ENCODE results near the gene OPHN1.

The OPHN1 gene

DNA sequence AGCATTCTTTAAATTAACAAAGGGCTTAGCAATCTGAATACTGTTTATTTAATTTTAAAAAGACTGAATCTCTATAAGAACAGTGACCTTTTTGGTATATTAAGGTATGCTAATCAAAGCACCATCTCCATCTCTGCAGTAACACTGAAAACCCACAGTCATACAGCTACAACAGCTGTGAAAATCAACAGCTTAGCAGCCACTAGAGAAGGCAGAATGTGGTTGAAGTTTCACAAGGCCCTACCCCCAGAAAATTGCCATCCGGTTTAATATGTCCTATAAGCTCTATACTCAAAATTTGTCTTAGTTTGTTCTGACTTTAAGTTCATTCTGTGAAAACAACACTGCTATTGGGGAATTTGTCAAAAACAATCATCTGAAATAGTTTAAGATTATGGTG, 128.7 kb downstream of the OPHN1 start:
- H3K4me3 ChIP-seq (ENCODE audit: low read depth, low read length) = no peak overlapping the region
- no peak for DNase-seq (ENCODE audit: low read depth)
- TF ChIP-seq, protein P1, sequence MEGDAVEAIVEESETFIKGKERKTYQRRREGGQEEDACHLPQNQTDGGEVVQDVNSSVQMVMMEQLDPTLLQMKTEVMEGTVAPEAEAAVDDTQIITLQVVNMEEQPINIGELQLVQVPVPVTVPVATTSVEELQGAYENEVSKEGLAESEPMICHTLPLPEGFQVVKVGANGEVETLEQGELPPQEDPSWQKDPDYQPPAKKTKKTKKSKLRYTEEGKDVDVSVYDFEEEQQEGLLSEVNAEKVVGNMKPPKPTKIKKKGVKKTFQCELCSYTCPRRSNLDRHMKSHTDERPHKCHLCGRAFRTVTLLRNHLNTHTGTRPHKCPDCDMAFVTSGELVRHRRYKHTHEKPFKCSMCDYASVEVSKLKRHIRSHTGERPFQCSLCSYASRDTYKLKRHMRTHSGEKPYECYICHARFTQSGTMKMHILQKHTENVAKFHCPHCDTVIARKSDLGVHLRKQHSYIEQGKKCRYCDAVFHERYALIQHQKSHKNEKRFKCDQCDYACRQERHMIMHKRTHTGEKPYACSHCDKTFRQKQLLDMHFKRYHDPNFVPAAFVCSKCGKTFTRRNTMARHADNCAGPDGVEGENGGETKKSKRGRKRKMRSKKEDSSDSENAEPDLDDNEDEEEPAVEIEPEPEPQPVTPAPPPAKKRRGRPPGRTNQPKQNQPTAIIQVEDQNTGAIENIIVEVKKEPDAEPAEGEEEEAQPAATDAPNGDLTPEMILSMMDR (IDR thresholded peaks at IDR 0.05; ENCODE audit: control insufficient read depth, extremely low read depth, insufficient read depth) = no peak

DNA sequence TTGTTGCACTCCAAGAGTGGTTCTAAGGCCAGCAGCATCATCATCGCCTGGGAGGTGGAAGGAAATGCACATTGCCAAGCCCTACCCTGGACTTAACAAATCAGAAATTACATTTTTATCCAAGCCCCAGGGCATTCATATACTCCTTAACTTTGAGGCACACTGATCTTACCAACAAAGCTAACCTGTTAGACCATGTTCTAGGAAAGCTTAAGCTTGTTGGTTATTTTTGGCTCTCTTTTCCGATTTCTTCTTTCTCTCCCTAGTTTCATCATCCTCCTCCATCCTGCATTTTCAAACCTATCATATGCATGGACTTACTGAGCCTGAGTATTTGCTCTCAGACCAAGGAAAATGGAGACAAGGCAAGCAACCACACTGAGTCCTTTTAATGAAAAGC, 133.4 kb downstream of the OPHN1 start:
- no peak overlapping the region for H3K4me3 ChIP-seq (ENCODE audit: low read depth, low read length)
- TF ChIP-seq, protein P1 (IDR thresholded peaks at IDR 0.05; ENCODE audit: control insufficient read depth, extremely low read depth, insufficient read depth) = no peak
- no peak for DNase-seq (ENCODE audit: low read depth)

DNA sequence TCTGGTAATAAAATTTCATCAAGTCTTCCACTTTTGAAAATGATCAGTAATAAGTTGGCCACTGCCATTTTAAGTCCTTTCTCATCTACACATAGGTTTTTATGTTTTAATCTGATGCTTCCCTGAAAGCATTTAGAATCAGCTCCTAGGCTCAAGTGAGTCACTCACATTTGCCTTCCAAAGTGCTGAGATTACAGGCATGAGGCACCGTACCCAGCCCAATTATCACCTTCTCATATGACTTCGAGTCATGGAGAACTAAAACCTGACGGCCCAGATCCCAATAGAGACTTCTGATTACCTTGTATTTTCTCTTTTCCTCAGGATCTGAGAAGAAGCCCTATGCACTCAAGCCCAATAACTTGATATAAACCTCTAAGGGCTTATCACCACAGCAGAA, 140.8 kb downstream of the OPHN1 start:
- DNase-seq (ENCODE audit: low read depth) = no peak
- TF ChIP-seq, protein P1 (IDR thresholded peaks at IDR 0.05; ENCODE audit: control insufficient read depth, extremely low read depth, insufficient read depth) = no peak
- no peak overlapping the region for H3K4me3 ChIP-seq (ENCODE audit: low read depth, low read length)

GRCh38 chrX:68288127-68288526, 145.2 kb downstream of the OPHN1 start:
- no peak for DNase-seq (ENCODE audit: low read depth)
- H3K4me3 ChIP-seq (ENCODE audit: low read depth, low read length) = no peak overlapping the region
- TF ChIP-seq, protein P1 (IDR thresholded peaks at IDR 0.05; ENCODE audit: control insufficient read depth, extremely low read depth, insufficient read depth) = no peak

- TF ChIP-seq, protein P1 (IDR thresholded peaks at IDR 0.05; ENCODE audit: control insufficient read depth, extremely low read depth, insufficient read depth) = no peak
- no peak overlapping the region for H3K4me3 ChIP-seq (ENCODE audit: low read depth, low read length)
- DNase-seq (ENCODE audit: low read depth) = no peak
Observed at GRCh38 chrX:68287419-68287818, 145.9 kb downstream of the OPHN1 start.

DNA sequence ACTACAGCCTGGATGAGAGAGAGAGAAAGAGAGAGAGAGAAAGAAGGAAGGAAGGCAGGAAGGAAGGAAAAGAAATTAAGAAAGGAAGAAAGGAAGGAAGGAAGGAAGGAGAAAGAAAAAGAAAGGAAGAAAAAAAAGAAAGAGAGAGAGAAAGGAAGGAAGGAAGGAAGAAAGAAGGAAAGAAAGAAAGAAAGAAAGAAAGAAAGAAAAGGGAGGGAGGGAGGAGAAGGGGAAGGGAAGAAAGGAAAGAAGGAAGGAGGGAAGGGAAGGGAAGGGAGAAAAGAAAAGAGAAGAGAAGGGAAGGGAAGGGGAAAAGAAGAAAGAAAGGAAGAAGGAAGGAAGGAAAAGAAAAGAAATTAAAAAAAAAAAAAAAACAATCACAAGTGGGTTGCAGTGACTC, 146.3 kb downstream of the OPHN1 start:
- TF ChIP-seq, protein P1 (IDR thresholded peaks at IDR 0.05; ENCODE audit: control insufficient read depth, extremely low read depth, insufficient read depth) = no peak
- no peak overlapping the region for H3K4me3 ChIP-seq (ENCODE audit: low read depth, low read length)
- no peak for DNase-seq (ENCODE audit: low read depth)

- DNase-seq (ENCODE audit: low read depth) = no peak
- no peak overlapping the region for H3K4me3 ChIP-seq (ENCODE audit: low read depth, low read length)
- TF ChIP-seq, protein P1 (IDR thresholded peaks at IDR 0.05; ENCODE audit: control insufficient read depth, extremely low read depth, insufficient read depth) = no peak
Observed at GRCh38 chrX:68286076-68286475, 147.2 kb downstream of the OPHN1 start.
